ENCODE results near the gene ZNF723.
"Not testable (repeated sequence)": the region's sequence is repeated elsewhere in the genome, so short reads cannot be mapped to it uniquely, and the experiment has no call there.

DNA sequence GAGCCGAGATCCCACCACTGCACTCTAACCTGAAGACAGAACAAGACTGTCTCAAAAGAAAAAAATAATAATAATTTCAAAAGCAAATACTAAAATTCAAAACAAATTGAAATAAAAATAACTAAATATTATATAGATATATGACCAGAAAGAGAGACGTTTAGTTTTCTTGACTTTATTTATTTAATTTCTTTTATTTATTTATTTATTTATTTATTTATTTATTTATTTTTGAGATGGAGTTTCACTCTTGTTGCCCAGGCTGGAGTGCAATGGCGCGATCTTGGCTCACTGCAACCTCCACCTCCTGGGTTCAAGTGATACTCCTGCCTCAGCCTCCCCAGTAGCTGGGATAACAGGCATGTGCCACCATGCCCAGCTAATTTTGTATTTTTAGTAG is 39.2 kb upstream of the ZNF723 start:
- TF ChIP-seq CTCF, POLR2A (IDR thresholded peaks at IDR 0.05): not testable (repeated sequence)

Measured in adrenal gland (tissue), 5 donors.